ENCODE results near the gene OR6J1.
"Not testable (repeated sequence)": the region's sequence is repeated elsewhere in the genome, so short reads cannot be mapped to it uniquely, and the experiment has no call there.

OR6J1 gene

DNA sequence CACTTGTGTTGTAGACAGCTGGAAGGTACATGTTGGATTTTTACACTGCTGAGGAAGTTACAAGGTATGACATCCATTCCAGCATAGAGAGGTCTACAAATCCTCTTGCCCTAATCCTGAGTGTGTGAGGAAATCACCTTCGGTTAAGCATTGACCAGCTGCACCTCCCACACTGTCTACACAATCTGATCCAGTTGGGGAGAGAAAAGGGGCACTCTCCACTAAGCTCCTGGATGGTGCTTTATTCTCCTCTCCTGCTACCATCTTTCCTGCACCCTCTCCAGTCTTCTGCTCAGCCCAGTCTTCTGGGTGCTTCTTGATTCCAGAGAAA lies at the start of gene OR6J1:
Gene OR6J1, minus strand, starts transcription at position 48 of the 331 bp plus-strand sequence. CDS start 9,541 bp downstream, outside the sequence.
- DNase-seq: no peak

DNA sequence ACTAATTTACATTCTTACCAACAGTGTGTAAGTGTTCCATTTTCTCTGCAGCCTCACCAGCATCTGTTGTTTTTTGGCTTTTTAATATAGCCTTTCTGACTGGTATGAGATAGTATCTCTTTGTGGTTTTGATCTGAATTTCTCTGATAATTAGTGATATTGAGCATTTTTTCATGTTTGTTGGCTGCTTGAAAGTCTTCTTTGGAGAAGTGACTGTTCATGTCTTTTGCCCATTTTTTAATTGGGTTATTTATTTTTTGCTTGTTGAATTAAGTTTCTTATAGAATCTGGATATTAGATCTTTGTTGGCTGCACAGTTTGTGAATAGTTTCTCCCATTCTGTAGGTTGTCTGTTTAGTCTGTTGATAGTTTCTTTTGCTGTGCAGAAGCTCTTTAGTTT lies 48.0 kb upstream of the OR6J1 start:
- no peak for DNase-seq

DNA sequence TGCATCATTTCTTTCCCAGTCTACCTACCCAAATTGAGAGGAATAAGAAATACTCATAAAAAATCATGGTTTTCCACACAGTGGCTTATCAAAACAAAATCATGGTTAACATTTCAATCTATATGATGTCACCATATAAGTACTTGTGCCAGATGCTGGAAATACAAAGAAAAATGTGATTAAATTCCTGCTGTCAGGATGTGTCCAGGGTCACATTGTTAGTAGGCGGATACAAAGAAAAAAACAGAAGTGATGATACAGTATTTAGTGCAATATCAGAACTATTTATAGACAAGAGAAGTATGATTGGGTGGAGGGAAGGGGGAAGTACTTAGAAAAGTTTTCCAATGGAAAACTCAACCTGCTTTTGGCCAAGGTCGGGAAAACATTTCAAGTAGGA lies 47.0 kb upstream of the OR6J1 start:
- DNase-seq: no peak

- no peak for DNase-seq
These were observed 45.0 kb upstream of the OR6J1 start for GRCh38 chr14:22689199-22689598.

DNA sequence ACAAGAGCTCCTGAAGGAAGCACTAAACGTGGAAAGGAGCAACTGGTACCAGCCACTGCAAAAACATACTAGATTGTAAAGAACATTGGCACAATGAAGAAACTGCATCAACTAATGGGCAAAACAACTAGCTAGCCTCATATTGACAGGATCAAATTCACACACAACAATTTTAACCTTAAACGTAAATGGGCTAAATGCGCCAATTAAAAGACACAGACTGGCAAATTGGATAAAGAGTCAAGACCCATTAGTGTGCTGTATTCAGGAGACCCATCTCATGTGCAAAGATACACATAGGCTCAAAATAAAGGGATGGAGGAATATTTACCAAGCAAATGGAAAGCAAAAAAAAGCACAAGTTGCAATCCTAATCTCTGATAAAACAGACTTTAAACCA lies 43.8 kb upstream of the OR6J1 start:
- not testable (repeated sequence) for DNase-seq

GRCh38 chr14:22686176-22686611 lies 42.0 kb upstream of the OR6J1 start:
- not testable (repeated sequence) for DNase-seq

GRCh38 chr14:22685467-22685866 lies 41.3 kb upstream of the OR6J1 start:
- DNase-seq: no peak

GRCh38 chr14:22683428-22683827 lies 39.3 kb upstream of the OR6J1 start:
- not testable (repeated sequence) for DNase-seq

- DNase-seq: no peak
These were observed 34.1 kb upstream of the OR6J1 start for GRCh38 chr14:22678221-22678620.

- not testable (repeated sequence) for DNase-seq
These were observed 33.4 kb upstream of the OR6J1 start for GRCh38 chr14:22677551-22677950.

GRCh38 chr14:22671622-22672021 lies 27.5 kb upstream of the OR6J1 start:
- DNase-seq: no peak

DNA sequence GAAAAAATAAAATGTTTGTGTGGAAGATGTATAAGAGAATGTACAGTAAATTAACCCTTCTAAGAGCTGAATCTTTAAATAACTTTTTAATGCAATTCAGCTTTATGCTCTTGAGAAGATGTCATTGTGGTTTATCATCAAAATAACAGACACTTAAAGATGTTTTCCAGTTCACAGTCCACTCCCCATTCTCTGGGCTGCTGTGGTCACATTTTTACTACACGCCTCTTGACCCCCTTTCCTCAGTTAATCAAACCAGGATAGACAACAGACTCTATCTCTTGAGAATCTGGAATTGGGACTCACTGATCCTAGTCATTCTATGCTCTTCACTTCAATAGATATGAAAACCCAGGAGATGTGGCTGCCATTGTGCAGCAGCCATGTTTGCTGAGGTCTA lies 24.7 kb upstream of the OR6J1 start:
- no peak for DNase-seq

DNA sequence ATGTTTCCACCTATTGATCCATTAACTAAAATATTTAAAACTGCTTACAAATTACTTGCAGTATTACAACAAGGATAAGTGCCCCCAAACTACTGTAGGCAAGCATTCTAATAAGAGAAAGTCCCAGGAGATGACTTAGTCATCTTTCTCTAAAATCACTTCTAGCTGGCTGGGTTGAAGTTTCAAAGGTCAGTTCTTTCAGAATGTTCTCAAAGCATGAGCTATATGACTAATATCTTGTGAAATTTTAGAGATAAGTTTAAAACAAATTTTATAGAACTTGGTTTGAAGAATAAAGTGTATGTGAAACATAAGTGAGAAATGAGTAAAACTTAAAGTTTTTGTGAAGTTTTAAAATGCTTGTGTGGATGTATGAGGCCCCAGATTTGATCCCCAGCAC lies 24.3 kb upstream of the OR6J1 start:
- DNase-seq: no peak

- no peak for DNase-seq
These were observed 23.7 kb upstream of the OR6J1 start for GRCh38 chr14:22667881-22668280.

GRCh38 chr14:22666203-22666893 lies 22.2 kb upstream of the OR6J1 start:
- no peak for DNase-seq

DNA sequence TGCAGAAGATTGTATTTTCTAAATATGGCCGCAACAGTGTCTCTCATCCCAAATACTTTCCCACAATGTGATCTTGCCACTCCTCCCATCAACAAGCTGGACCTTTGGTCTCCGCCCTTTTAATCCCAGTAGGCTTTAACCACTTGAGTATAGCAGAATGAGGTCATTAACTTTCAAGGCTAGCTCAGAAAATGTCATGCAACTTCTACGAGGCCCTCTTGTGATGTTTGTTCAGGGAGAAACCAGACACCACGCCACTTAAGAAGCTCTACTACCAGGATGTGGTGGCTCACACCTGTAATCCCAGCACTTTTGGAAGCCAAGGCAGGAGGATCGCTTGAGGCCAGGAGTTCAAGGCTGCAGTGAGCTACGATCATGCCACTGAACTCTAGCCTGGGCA lies 20.1 kb upstream of the OR6J1 start:
- DNase-seq: no peak

DNA sequence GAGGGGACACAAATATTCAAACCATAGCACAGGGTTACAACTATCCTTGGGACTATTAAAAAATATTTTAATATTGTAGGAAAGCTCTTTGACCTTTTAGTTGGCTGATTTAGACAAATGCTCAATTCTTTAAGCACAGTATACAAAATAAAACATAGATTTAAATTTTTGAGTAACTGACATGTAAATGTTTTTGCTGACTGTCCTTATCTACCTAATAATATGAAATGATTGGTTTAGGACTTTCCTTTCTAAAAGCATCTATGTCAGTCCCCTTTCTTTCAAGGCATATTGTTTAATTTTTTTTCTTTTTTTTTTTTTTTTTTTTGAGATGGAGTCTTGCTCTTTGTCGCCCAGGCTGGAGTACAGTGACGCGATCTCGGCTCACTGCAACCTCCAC lies 16.5 kb upstream of the OR6J1 start:
- no peak for DNase-seq

GRCh38 chr14:22658946-22659345 lies 14.8 kb upstream of the OR6J1 start:
- no peak for DNase-seq

- no peak for DNase-seq
These were observed 13.7 kb upstream of the OR6J1 start for GRCh38 chr14:22657861-22658260.

- no peak for DNase-seq
These were observed 13.0 kb upstream of the OR6J1 start for GRCh38 chr14:22656945-22657731.

GRCh38 chr14:22656226-22656625 lies 12.1 kb upstream of the OR6J1 start:
- no peak for DNase-seq

DNA sequence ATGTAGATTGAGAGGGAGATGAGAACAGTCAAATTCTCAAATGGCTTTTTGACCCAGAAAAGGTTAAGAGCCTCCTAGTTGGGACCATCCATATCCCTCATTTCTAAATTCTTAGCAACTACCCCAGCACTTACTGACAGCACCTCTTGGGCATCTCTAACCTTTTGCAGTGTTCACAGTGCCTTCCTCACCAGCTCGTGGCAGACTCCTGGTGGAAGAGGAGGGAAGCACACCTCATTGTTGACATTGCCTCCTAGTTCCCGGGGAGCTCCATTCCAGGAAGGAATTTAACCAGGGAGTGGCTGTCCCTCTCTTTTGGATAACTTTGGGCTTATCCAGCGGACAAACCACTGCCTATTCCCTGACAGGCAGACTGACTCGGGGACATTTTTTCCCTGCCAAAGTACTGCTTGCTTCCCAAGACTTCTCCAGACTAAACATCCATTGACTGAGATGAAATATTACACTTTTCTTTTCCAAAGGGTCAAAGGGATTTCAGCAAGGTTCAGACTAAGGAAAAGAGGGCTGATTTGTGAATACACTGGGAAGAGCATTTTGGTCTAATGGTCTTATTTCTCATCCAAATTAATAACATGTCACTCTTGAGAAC lies 9.0 kb upstream of the OR6J1 start:
- peak; percentile 16 for DNase-seq

- no peak for DNase-seq
These were observed 7.4 kb upstream of the OR6J1 start for GRCh38 chr14:22651586-22651985.

- no peak for DNase-seq
These were observed 6.9 kb upstream of the OR6J1 start for GRCh38 chr14:22650960-22651521.
